Fibroblast of mammary gland (primary cell): ENCODE results near the gene AUTS2.

Source experiments
- DNase-seq: peaks from one replicate; pipeline ENCODE4 v3.0.0-alpha.2; 2010; ENCODE audit warnings: low read depth
- H3K4me3 ChIP-seq: 2 replicates; pipeline ENCODE4 v1.5.1; 2011; ENCODE audit warnings: low read depth, mild to moderate bottlenecking, low read length, moderate library complexity; ENCODE audit not compliant: control insufficient read depth
- CTCF ChIP-seq: conservative IDR thresholded peaks from 2 replicates; pipeline ENCODE4 v1.5.1; 2011; ENCODE audit warnings: low read depth, low read length, inconsistent platforms; ENCODE audit not compliant: control insufficient read depth, insufficient read depth

Gene AUTS2

GRCh38 chr7:70707823-70708243 lies 1109.6 kb downstream of the AUTS2 start:
- no peak overlapping the region for H3K4me3 ChIP-seq
- TF ChIP-seq CTCF: no peak
- no peak for DNase-seq

GRCh38 chr7:70710011-70710480 lies 1111.8 kb downstream of the AUTS2 start:
- peak; percentile 77 for DNase-seq
- no peak overlapping the region for H3K4me3 ChIP-seq
- TF ChIP-seq CTCF: no peak

- DNase-seq: no peak
- TF ChIP-seq CTCF: no peak
- H3K4me3 ChIP-seq: no peak overlapping the region
Measured at GRCh38 chr7:70710651-70711050, 1112.4 kb downstream of the AUTS2 start.

GRCh38 chr7:70711452-70711851 lies 1113.2 kb downstream of the AUTS2 start:
- TF ChIP-seq CTCF: no peak
- no peak for DNase-seq

GRCh38 chr7:70712942-70713341 lies 1114.7 kb downstream of the AUTS2 start:
- no peak for TF ChIP-seq CTCF
- DNase-seq: no peak
- no peak overlapping the region for H3K4me3 ChIP-seq

More at GRCh38 chr7:70711452-70711851, 1113.2 kb downstream of the AUTS2 start:
- no peak overlapping the region for H3K4me3 ChIP-seq

- no peak for TF ChIP-seq CTCF
- DNase-seq: no peak
- no peak overlapping the region for H3K4me3 ChIP-seq
Measured at GRCh38 chr7:70714506-70715038, 1116.3 kb downstream of the AUTS2 start.

GRCh38 chr7:70717553-70718329 lies 1119.5 kb downstream of the AUTS2 start:
- TF ChIP-seq CTCF: no peak
- DNase-seq: no peak
- no peak overlapping the region for H3K4me3 ChIP-seq
